Stimulated activated CD8-positive, alpha-beta memory T cell treated with anti-CD3 and anti-CD28 coated beads, Interleukin-15, amount 100 ng/mL, for 24 hours (primary cell): ENCODE results near the gene SNX1.

ENCODE experiments used
- DNase-seq: peaks from one replicate; pipeline ENCODE4 v3.0.0-alpha.2; 2020; ENCODE audit warnings: low read depth

The SNX1 gene

GRCh38 chr15:64146885-64147681 lies 51.3 kb downstream of the SNX1 start:
- no peak for DNase-seq

GRCh38 chr15:64148168-64148567 lies 52.4 kb downstream of the SNX1 start:
- no peak for DNase-seq

GRCh38 chr15:64148581-64148980 lies 52.8 kb downstream of the SNX1 start:
- DNase-seq: no peak

GRCh38 chr15:64149424-64149823 lies 53.6 kb downstream of the SNX1 start:
- no peak for DNase-seq

GRCh38 chr15:64149893-64150578 lies 54.3 kb downstream of the SNX1 start:
- no peak for DNase-seq

- no peak for DNase-seq
These were observed 56.1 kb downstream of the SNX1 start, which contains the start of gene SNX22 for GRCh38 chr15:64151727-64152506. TSS of gene SNX22 (plus strand) at chr15:64151731. CDS start at chr15:64151776, 45 bp downstream.

GRCh38 chr15:64152507-64153387 lies 57.0 kb downstream of the SNX1 start:
- no peak for DNase-seq

- DNase-seq: peak; percentile 94
These were observed 57.9 kb downstream of the SNX1 start for GRCh38 chr15:64153480-64154367.

GRCh38 chr15:64155802-64156651 lies 60.2 kb downstream of the SNX1 start:
- no peak for DNase-seq

GRCh38 chr15:64156652-64157331 lies 61.0 kb downstream of the SNX1 start:
- DNase-seq: no peak

GRCh38 chr15:64157599-64158125 lies 61.9 kb downstream of the SNX1 start:
- no peak for DNase-seq

- DNase-seq: no peak
These were observed 62.8 kb downstream of the SNX1 start for GRCh38 chr15:64158363-64159134.

- no peak for DNase-seq
These were observed 66.1 kb downstream of the SNX1 start for GRCh38 chr15:64161688-64162477.

- no peak for DNase-seq
These were observed 66.7 kb downstream of the SNX1 start for GRCh38 chr15:64162478-64162868.

GRCh38 chr15:64162869-64163658 lies 67.3 kb downstream of the SNX1 start, which contains the start of gene PPIB:
TSS of gene PPIB (minus strand) at chr15:64163022. CDS start at chr15:64162986, 36 bp downstream.
- peak; percentile 89 for DNase-seq
